Measurements from ENCODE around the gene ZEB2.

DNA sequence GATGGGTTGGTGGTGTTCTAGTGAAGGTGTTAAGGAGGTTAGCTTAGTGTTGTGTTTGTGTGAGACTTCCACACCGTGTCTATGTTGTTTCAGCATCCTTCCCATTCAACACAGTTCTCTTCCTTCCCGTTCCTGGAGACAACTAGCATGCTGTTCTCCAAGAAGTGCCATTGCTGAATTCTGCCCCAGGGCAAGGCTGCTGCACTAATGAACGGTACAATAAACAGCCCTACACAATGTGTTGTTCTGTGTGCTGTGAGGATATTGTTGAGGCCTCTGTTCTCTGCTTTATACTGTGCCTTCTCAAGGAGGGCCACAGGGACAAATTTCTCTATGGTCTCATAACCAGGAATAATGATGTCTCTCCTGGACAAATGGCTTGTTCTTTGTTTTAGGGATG lies 39.8 kb upstream of the ZEB2 start:
- TF ChIP-seq CTCF (IDR thresholded peaks at IDR 0.05): no peak
- TF ChIP-seq POLR2AphosphoS5 (IDR thresholded peaks at IDR 0.05): no peak

All from transverse colon (tissue), 4 donors.